GM12864 (cell line): ENCODE measurements around the gene ATF6.

ENCODE experiments used
- DNase-seq: peaks from one replicate; pipeline ENCODE4 v3.0.0-alpha.2; 2011; ENCODE audit warnings: low read depth
- H3K4me3 ChIP-seq: 2 replicates; pipeline ENCODE4 v1.5.1; 2011; ENCODE audit warnings: mild to moderate bottlenecking, low read depth, low read length, control low read depth
- TF ChIP-seq, protein P1 (sequence below): IDR thresholded peaks from 2 replicates; pipeline ENCODE4 v1.5.1; 2011; ENCODE audit warnings: low read depth, mild to moderate bottlenecking, moderate library complexity, low read length, control low read depth, inconsistent platforms; ENCODE audit errors: missing control alignments

ATF6 gene

DNA sequence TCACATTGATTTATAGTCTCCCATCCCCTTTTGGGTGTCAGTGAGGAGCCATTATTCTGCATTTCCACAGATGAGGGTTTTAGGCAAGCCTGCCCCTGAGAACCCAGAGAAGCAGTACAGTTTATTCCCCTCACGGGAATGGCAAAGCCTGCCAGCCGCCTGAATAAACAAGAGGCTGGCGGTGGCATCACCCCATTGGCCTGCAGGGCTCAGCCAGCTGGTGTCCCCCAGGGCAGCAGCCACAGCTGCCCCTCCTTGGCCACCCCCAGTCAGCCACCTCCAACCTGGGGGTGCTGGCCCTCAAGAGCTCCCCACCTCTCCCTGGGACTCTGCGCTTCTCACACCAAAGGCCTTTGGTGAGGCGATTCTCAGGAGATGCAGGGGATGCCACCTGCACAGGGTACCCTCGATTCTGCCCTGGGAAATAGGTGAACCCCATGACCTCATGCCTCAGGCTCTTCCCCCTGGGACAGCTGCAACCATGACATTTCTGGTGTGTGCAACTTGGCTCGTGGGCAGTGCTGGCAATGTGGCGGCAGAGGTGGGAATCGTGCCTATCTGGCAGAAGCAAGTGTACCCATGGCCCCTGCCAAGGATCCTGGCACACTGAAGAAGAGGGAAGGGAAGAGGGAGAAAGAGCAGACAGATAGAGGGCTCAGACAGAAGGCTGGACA lies 243.5 kb downstream of the ATF6 start:
- DNase-seq: no peak
- TF ChIP-seq, protein P1, sequence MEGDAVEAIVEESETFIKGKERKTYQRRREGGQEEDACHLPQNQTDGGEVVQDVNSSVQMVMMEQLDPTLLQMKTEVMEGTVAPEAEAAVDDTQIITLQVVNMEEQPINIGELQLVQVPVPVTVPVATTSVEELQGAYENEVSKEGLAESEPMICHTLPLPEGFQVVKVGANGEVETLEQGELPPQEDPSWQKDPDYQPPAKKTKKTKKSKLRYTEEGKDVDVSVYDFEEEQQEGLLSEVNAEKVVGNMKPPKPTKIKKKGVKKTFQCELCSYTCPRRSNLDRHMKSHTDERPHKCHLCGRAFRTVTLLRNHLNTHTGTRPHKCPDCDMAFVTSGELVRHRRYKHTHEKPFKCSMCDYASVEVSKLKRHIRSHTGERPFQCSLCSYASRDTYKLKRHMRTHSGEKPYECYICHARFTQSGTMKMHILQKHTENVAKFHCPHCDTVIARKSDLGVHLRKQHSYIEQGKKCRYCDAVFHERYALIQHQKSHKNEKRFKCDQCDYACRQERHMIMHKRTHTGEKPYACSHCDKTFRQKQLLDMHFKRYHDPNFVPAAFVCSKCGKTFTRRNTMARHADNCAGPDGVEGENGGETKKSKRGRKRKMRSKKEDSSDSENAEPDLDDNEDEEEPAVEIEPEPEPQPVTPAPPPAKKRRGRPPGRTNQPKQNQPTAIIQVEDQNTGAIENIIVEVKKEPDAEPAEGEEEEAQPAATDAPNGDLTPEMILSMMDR: no peak
- H3K4me3 ChIP-seq: no peak overlapping the region

DNA sequence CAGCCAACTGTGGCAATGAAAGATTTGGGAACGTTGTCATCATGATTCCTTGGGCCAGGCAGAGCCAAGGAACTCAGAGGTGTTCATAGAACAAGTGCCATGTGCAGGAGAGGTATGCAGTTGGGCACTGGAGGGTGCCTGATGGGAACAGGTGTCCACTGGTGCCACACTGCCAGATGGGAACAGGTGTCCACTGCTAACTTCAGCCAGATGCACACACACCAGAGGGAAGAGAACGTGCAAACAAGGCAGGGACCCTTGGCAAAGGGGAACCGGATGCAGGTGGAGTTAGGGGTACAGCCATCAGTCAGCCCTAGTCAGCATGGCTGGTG lies 244.0 kb downstream of the ATF6 start:
- DNase-seq: no peak
- no peak overlapping the region for H3K4me3 ChIP-seq
- TF ChIP-seq, protein P1: no peak

DNA sequence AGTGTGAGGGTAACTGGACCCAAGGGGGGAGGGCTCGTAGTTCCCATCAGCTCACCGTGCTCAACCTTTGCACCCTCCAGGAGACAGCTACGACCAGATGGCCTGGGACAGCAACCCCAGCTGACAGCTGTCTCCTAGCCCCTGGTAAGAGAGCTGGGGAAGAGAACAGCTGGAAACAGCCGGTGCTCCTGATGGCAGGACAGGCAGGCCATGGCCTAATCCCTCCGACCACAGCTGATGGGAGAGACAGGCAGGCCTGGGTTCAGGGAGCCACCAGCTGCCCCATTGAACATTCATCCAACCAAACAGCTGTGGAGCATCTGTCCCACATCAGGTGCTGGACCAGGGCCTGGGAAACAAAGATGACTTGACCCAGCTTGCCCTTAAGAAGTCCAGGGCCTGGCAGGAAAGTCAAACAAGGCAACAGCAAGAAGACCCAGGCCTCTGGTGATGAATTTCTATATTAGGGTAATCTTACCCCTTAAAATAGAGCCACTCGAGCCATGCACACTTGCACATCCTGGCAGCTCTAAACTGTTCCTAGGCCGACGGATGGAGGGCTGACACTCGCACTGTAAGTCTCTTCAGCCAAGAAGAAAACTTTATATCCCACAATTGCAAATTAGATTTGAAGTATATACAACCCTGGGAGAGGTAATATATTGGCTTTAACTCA lies 245.4 kb downstream of the ATF6 start:
- TF ChIP-seq, protein P1: no peak
- H3K4me3 ChIP-seq: no peak overlapping the region
- no peak for DNase-seq

DNA sequence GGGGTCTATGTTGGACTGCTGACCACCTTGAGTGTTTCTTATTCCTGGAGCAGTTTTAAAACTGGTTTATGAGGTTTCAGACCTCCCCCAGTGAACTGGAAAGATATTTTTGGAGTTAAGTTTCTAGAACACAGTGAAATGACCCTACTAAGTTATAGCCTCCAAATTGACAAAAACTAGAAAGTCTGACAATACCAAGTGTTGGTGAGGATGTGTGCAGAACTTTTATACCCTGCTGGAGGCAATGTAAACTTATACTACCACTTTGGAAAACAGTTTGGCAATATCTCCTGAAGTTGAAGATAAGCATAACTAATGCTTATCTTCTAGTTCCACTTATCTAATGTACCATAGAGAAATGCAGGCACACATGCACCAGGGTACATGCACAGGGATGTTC lies 247.2 kb downstream of the ATF6 start:
- no peak for DNase-seq
- TF ChIP-seq, protein P1: no peak
- no peak overlapping the region for H3K4me3 ChIP-seq
